H1 (cell line): ENCODE data around the gene FLNA. TPM values are rescaled to one million over a fixed set of nuclear protein-coding genes. Genes with fewer than 3 reads are reported as not detected.

Experiments used
- CTCF ChIA-PET: fragments of 300-600 bp; sonication (Branson Sonifier 250); formaldehyde crosslinking; loops from one replicate; lab custom pipeline; 2021; ENCODE audit not compliant: partially characterized antibody; lab: Charles Lee
- POLR2A ChIA-PET: fragments of 300-600 bp; sonication (Branson Sonifier 250); formaldehyde crosslinking; loops from one replicate; lab custom pipeline; 2021; ENCODE audit warnings: inconsistent platforms; ENCODE audit not compliant: partially characterized antibody; lab: Charles Lee
- DNase-seq, 2 experiments: peaks; one replicate each; pipeline versions ENCODE4 v3.0.0 to v3.0.0-alpha.2; 2010 to 2022; ENCODE audit warnings: low spot score in 2 of 2, low read depth in 1 of 2, mixed read lengths in 1 of 2
- FAIRE-seq: peaks from 2 replicates; lab custom pipeline; 2011; peaks lifted over from hg19 to GRCh38; lab: Jason Lieb, UNC
- H2AFZ ChIP-seq: 2 replicates; pipeline ENCODE4 v1.8.1; 2012; ENCODE audit warnings: low read length, inconsistent platforms
- H2AK5ac ChIP-seq: 2 replicates; pipeline ENCODE4 v1.6.1; 2013; ENCODE audit warnings: low read depth, low read length
- H2BK120ac ChIP-seq: replicated peaks from 2 replicates; pipeline ENCODE3; 2013; ENCODE audit warnings: low read depth, low read length, inconsistent platforms
- H2BK12ac ChIP-seq: 2 replicates; pipeline ENCODE4 v1.6.1; 2013; ENCODE audit warnings: low read depth, low read length
- H2BK15ac ChIP-seq: 2 replicates; pipeline ENCODE4 v1.6.1; 2013; ENCODE audit warnings: low read length
- H2BK20ac ChIP-seq: 2 replicates; pipeline ENCODE4 v1.6.1; 2013; ENCODE audit warnings: low read length
- H2BK5ac ChIP-seq: 2 replicates; pipeline ENCODE4 v1.6.1; 2013; ENCODE audit warnings: low read depth, low read length
- H3K14ac ChIP-seq: 2 replicates; pipeline ENCODE4 v1.6.1; 2013; ENCODE audit warnings: inconsistent platforms; ENCODE audit not compliant: insufficient read length
- H3K18ac ChIP-seq: 2 replicates; pipeline ENCODE4 v1.6.1; 2013; ENCODE audit warnings: low read length; ENCODE audit errors: extremely low read depth
- H3K23ac ChIP-seq: 2 replicates; pipeline ENCODE4 v1.6.1; 2013; ENCODE audit warnings: inconsistent platforms; ENCODE audit not compliant: insufficient read length
- H3K23me2 ChIP-seq: 2 replicates; pipeline ENCODE4 v1.6.1; 2013; ENCODE audit warnings: low read depth, low read length
- H3K27ac ChIP-seq: 2 replicates; pipeline ENCODE4 v1.6.1; 2011; ENCODE audit warnings: low read depth, low read length, inconsistent platforms
- H3K27me3 ChIP-seq, 4 experiments: replicated peaks in 1 of 4; 1 replicate in 1 of 4; 2 replicates in 3 of 4; pipeline versions ENCODE4 v1.6.1 to v1.8.1; 2011 to 2013; ENCODE audit warnings: low read length in 3 of 4, mild to moderate bottlenecking in 3 of 4, inconsistent platforms in 2 of 4, mixed read lengths in 2 of 4, moderate library complexity in 1 of 4; ENCODE audit not compliant: control insufficient read depth in 3 of 4, insufficient read depth in 3 of 4; ENCODE audit errors: extremely low read depth in 1 of 4
- H3K36me3 ChIP-seq, 4 experiments: 2 replicates each; pipeline versions ENCODE4 v1.6.1 to v1.8.1; 2011 to 2013; ENCODE audit warnings: mild to moderate bottlenecking in 4 of 4, low read length in 3 of 4, moderate library complexity in 2 of 4, control low read depth in 1 of 4, inconsistent platforms in 1 of 4; ENCODE audit not compliant: insufficient read depth in 4 of 4, control insufficient read depth in 2 of 4
- H3K4ac ChIP-seq: replicated peaks from 2 replicates; pipeline ENCODE3; 2013; ENCODE audit warnings: low read length, low read depth, mixed read lengths, inconsistent platforms; ENCODE audit not compliant: insufficient read length
- H3K4me1 ChIP-seq, 4 experiments: replicated peaks in 1 of 4; 1 replicate in 1 of 4; 2 replicates in 3 of 4; pipeline versions ENCODE4 v1.6.1 to v1.8.1; 2011 to 2013; ENCODE audit warnings: low read length in 3 of 4, inconsistent platforms in 2 of 4, mixed read lengths in 1 of 4; ENCODE audit not compliant: insufficient read depth in 4 of 4, control insufficient read depth in 3 of 4
- H3K4me2 ChIP-seq, 2 experiments: 2 replicates each; pipeline versions ENCODE4 v1.6.1 to v1.8.1; 2011 to 2013; ENCODE audit warnings: low read depth in 2 of 2, low read length in 2 of 2, control low read depth in 1 of 2, inconsistent platforms in 1 of 2, mild to moderate bottlenecking in 1 of 2; ENCODE audit not compliant: insufficient read depth in 1 of 2
- H3K4me3 ChIP-seq, 4 experiments: fragments of 200-600, 300-600 bp in 1 of 4; sonication (generic), shearing (Covaris generic), sonication (Bioruptor Twin) in 1 of 4; 2 replicates each; pipeline versions ENCODE4 v1.5.1 to v1.8.1; 2011 to 2016; ENCODE audit warnings: low read length in 4 of 4, low read depth in 3 of 4, control low read depth in 2 of 4, inconsistent platforms in 2 of 4, mild to moderate bottlenecking in 2 of 4, mixed read lengths in 1 of 4, moderate library complexity in 1 of 4; ENCODE audit not compliant: insufficient read depth in 2 of 4; ENCODE audit errors: extremely low read depth in 1 of 4
- H3K56ac ChIP-seq: replicated peaks from 2 replicates; pipeline ENCODE3; 2013; ENCODE audit warnings: low read depth, mild to moderate bottlenecking, mixed read lengths, low read length, inconsistent platforms; ENCODE audit not compliant: insufficient read length
- H3K79me1 ChIP-seq: 2 replicates; pipeline ENCODE4 v1.6.1; 2013; ENCODE audit warnings: low read depth, low read length, control low read depth
- H3K79me2 ChIP-seq, 2 experiments: 2 replicates each; pipeline versions ENCODE4 v1.6.1 to v1.8.1; 2012 to 2013; ENCODE audit warnings: low read length in 2 of 2, mild to moderate bottlenecking in 2 of 2, inconsistent platforms in 1 of 2; ENCODE audit not compliant: insufficient read depth in 2 of 2, control insufficient read depth in 1 of 2
- H3K9ac ChIP-seq, 4 experiments: replicated peaks in 1 of 4; 1 replicate in 1 of 4; 2 replicates in 3 of 4; pipeline versions ENCODE4 v1.6.1 to v1.8.1; 2011 to 2013; ENCODE audit warnings: low read depth in 3 of 4, low read length in 3 of 4, control low read depth in 2 of 4, mild to moderate bottlenecking in 2 of 4, moderate library complexity in 2 of 4, inconsistent platforms in 1 of 4; ENCODE audit errors: extremely low read depth in 1 of 4
- H3K9me3 ChIP-seq, 2 experiments: 2 replicates each; pipeline versions ENCODE4 v1.6.1 to v1.8.1; 2012 to 2013; ENCODE audit warnings: mild to moderate bottlenecking in 2 of 2, moderate library complexity in 2 of 2, control low read depth in 1 of 2, inconsistent platforms in 1 of 2, low read depth in 1 of 2, low read length in 1 of 2, mixed read lengths in 1 of 2; ENCODE audit not compliant: insufficient read depth in 2 of 2
- H4K20me1 ChIP-seq, 2 experiments: replicated peaks in 1 of 2; 2 replicates each; pipeline versions ENCODE3 to v1.8.1; 2011 to 2013; ENCODE audit warnings: inconsistent platforms in 2 of 2, low read length in 2 of 2, mild to moderate bottlenecking in 1 of 2; ENCODE audit not compliant: insufficient read depth in 2 of 2, control insufficient read depth in 1 of 2
- H4K5ac ChIP-seq: 2 replicates; pipeline ENCODE4 v1.6.1; 2013; ENCODE audit warnings: low read length, low read depth, mixed read lengths, inconsistent platforms; ENCODE audit not compliant: insufficient read length
- H4K8ac ChIP-seq: 2 replicates; pipeline ENCODE4 v1.8.0; 2013; ENCODE audit warnings: mild to moderate bottlenecking, moderate library complexity, low read length, inconsistent platforms; ENCODE audit not compliant: insufficient read depth; ENCODE audit errors: extremely low read depth
- H4K91ac ChIP-seq: replicated peaks from 2 replicates; pipeline ENCODE3; 2013; ENCODE audit warnings: low read length, mixed read lengths, inconsistent platforms; ENCODE audit not compliant: insufficient read length
- WGBS, 2 experiments: shearing (Covaris generic) in 1 of 2; methylation state at CpG; one replicate each; pipeline versions ENCODE4 v1.1.6 to v1.1.7; 2013 to 2015; ENCODE audit warnings: low lambda C conversion rate in 2 of 2, mixed read lengths in 2 of 2, inconsistent platforms in 1 of 2, low coverage in 1 of 2, missing lambda C conversion rate in 1 of 2; ENCODE audit not compliant: insufficient replicate concordance in 2 of 2, insufficient coverage in 1 of 2, insufficient read length in 1 of 2; ENCODE audit errors: extremely low coverage in 1 of 2, missing lambda C conversion rate in 1 of 2; 5-methylcytosine and 5-hydroxymethylcytosine counted together
- polyA plus RNA-seq, 7 experiments: library from polyadenylated mRNA; depleted of rRNA in 3 of 7; stranded (reverse) in 5 of 7; unstranded in 2 of 7; fragments of >200 nt in 5 of 7; fragments of 200-250 nt in 2 of 7; gene quantifications; 1 replicate in 5 of 7; 2 replicates in 1 of 7; 4 replicates in 1 of 7; pipeline versions ENCODE4 v1.2.1 to v1.2.3, GENCODE V29; 2011 to 2013; ENCODE audit warnings: missing spikeins in 2 of 7, mixed read lengths in 2 of 7
- total RNA-seq: library from RNA; stranded (reverse); fragmentation: NEBNext Ultra II Directional; extraction: Animal tissue kit (Norgen Biotek cat#: 25700); gene quantifications from 2 replicates; pipeline ENCODE4 v1.2.1, GENCODE V29; 2021
- TF ChIP-seq, protein P1 (sequence below): IDR thresholded peaks from 2 replicates; pipeline ENCODE4 v1.6.1; 2012; ENCODE audit warnings: inconsistent platforms

FLNA gene
- total and polyA plus RNA-seq, 2 of the 8 experiments (the other 6 are each of a cell fraction or from before 2014, with no cell fraction given) = 315 to 925 TPM

DNA sequence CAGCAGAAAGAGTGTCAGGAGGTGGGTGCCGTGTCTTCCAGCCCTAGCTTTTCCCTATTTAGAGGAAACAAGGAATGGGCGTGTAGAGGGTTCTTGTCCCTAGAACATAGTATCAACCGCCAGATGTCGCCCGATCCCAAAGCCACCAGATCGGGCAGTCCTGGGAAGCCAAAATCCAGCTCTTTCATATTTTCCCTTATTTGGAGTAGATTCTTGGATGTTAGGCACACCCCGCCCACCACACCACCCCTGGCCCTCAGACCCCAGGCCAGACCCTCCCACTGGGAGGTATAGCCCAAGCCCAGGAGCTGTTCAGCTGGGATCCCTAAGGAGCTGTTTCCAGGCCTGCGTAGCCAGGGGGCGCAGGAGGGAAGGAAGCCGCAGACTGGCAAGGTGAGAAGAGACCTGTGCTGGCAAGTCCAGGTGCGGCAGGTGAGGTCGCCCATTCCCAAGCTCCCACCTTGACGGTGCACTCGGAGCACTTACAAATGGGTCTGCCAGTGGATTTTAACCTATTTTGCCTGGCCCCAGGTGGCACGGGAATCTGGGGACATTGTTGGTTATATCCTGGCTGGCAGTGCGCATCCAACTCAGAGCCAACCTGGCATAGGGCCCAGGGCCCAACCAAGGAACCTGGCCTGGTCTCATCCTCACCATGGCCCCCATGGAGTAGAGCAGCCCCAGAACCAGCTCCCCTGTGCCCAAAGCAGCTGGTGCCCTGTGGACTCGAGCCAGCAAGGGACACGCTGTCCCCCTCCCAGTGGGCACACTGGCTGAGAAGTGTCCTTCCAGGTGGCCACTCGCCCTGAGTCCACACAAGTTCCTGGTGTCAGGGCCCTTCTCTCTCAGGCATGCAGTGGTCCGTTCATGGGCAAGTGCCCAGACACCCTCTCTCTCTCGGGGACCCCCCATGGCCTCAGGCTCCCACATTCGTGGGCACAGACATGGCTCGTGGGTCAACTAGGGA is 811 bp downstream of the FLNA start:
- H4K5ac ChIP-seq = peak overlapping the region; percentile 15
- no peak overlapping the region for H2BK15ac ChIP-seq
- peaks cover 0 to 3% of the 10 kb centered on the region in 2 experiments for H4K20me1 ChIP-seq
- peak overlapping the region; percentile 38 for H3K4ac ChIP-seq
- peaks cover 0 to 17% (median 10%) of the 10 kb centered on the region in 4 experiments; a peak in 6 of 7 replicates for H3K4me1 ChIP-seq
- no peak overlapping the region for H2AFZ ChIP-seq
- H4K8ac ChIP-seq = no peak overlapping the region; the same call in 1 of the 2 replicates
- H2BK120ac ChIP-seq = peak overlapping the region; percentile 72
- no peak overlapping the region for H3K23ac ChIP-seq
- CTCF ChIA-PET = interaction anchor here (0.5 to 2.6 kb wide), 24 partner anchors 9 to 445 kb away, joined by 3 to 29 read pairs (median 3); partner anchors contain the start of genes DNASE1L1, RPL10 and SLC10A3
- peaks cover 8 to 22% of the 10 kb centered on the region in 2 experiments; a peak in 3 of 4 replicates for H3K79me2 ChIP-seq
- peak overlapping the region; percentile 66; the same call in 1 of the 2 replicates for H2BK5ac ChIP-seq
- H3K23me2 ChIP-seq = peaks cover 5% of the 10 kb centered on the region; the same call in 1 of the 2 replicates
- peak overlapping the region; percentile 97; the same call in 1 of the 2 replicates for H2BK20ac ChIP-seq
- H3K14ac ChIP-seq = no peak overlapping the region
- POLR2A ChIA-PET = interaction anchor here (0.7 to 5.7 kb wide), 12 partner anchors 8 to 143 kb away, joined by 3 to 96 read pairs (median 4); partner anchors contain the start of genes FAM3A and RPL10
- peak overlapping the region in 1 of 4 experiments; percentile 13; a peak in 2 of 7 replicates for H3K9ac ChIP-seq
- WGBS, 2 experiments = 27% methylated on average over 17 of the region's 23 CpGs; no CpG with 5 or more reads in 1 of the 2 experiments
- no peaks in the 10 kb centered on the region for H3K79me1 ChIP-seq
- H3K18ac ChIP-seq = peak overlapping the region; percentile 60
- H3K4me3 ChIP-seq = peak overlapping the region in 3 of 4 experiments; percentile 12 to 55 (median 29); a peak in 5 of 8 replicates
- peak overlapping the region; percentile 97 for H4K91ac ChIP-seq
- DNase-seq = peak; percentile 72 to 73
- peak; percentile 13 for FAIRE-seq
- H2AK5ac ChIP-seq = peak overlapping the region; percentile 67; the same call in 1 of the 2 replicates
- H3K56ac ChIP-seq = no peak overlapping the region
- peaks cover 0 to 8% (median 2%) of the 10 kb centered on the region in 4 experiments; a peak in 1 of 8 replicates for H3K36me3 ChIP-seq
- H3K4me2 ChIP-seq = peak overlapping the region; percentile 45 to 65
- no peak overlapping the region for H3K27ac ChIP-seq
- H2BK12ac ChIP-seq = peak overlapping the region; percentile 75; the same call in 1 of the 2 replicates
- H3K9me3 ChIP-seq = no peaks in the 10 kb centered on the region
- H3K27me3 ChIP-seq = peaks cover 0 to 3% (median 0%) of the 10 kb centered on the region in 4 experiments; a peak in 2 of 7 replicates
- TF ChIP-seq, protein P1, sequence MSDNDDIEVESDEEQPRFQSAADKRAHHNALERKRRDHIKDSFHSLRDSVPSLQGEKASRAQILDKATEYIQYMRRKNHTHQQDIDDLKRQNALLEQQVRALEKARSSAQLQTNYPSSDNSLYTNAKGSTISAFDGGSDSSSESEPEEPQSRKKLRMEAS = peak; percentile 58
